NCI-H524 (cell line): Measurements from ENCODE around the gene SAMD5.
"Not testable (repeated sequence)": the region's sequence is repeated elsewhere in the genome, so short reads cannot be mapped to it uniquely, and the experiment has no call there.

ENCODE experiments used
- DNase-seq, 2 experiments: peaks; one replicate each; lab custom pipeline; 2025; lab: John Stamatoyannopoulos, UW

SAMD5 gene

DNA sequence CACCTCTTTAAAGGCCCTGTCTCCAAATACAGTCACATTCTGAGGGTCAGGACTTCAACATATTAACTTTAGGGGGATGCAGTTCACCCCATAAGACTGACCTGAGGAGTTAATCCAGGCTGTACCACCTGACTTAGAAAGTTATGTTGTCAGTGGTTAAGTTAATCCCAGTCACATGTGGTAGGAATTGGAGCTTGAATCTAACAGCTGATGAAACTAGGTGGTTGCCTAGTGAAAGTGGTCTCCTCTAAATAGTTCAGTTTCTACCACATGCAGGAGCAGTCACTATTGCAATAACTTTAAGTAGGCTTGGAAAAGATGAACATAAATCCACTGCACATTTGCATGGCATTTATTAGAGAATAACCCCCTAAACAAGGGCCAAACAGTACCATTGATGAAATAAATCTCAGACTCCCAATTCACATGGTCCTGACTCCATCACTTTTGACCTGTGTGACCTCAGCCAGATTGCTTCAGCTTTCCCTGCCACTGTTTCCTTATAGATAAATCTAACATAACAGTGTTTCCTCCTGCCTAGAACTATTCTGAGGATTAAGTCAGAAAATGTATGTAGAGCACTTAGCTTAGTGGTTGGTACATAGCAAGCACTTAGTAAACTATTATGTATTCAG is 20.1 kb downstream of the SAMD5 start:
- DNase-seq, result peak in 1 of 2 experiments; percentile 23

DNA sequence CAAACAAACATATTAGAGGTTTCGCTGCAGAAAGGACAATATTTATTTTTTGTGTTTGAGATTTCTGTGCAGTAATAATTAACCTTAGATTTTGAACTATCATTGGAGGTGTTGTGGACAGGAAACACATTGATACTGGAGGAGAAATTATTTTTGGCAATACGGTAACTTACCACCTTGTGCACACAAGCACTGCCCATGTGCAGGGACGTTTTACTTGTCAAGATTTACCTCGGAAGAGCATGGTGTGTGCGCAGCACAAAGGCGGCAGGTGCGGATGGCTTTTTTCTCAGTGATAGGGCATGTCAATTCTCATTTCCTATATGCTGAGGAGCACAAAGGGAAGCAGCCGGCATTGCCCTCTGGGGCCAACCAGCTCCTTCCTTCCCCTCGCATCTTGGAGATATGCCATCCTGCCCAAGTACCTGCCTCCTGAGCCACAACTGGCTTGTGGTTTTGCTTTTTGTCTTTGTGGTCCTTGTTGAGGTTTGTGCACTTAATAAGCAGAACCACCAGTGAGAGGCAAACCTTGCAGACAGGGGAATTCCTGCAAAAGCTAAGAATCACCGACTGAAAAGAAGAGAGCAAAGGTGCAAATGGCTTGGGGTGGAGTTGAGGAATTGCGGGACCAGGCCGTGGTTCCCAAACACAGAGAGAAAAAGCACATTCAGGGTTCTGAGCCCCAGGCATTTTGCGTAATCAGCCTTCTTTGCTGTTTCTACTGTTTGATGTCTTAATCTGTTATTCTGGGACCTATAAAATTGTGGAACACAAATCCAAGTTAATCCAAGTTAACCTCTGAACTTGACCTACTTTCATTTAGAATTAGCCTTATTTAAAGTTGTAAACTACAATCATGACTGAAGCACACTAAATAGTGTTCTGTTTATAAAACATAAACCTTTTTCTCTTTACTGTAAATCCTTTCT is 21.9 kb downstream of the SAMD5 start:
- DNase-seq, result no peak

DNA sequence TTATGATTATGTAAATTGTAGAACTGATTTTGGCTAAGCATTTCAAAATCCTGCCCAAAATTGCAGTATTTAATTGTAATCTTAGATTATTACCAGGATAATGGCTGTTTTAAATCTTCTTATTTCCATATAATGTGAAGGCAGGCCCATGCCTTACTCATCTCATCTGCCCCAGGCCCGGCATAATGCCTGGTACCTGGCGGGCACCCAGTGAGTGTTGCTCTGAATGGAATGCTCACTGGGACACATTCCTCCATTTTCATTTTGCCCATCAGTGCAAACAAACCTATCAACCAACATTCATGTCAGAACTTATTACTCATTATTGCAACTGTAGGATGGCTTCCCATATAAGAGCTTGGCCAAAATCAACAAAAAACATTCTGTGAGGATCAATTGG is 22.8 kb downstream of the SAMD5 start:
- no peak for DNase-seq

DNA sequence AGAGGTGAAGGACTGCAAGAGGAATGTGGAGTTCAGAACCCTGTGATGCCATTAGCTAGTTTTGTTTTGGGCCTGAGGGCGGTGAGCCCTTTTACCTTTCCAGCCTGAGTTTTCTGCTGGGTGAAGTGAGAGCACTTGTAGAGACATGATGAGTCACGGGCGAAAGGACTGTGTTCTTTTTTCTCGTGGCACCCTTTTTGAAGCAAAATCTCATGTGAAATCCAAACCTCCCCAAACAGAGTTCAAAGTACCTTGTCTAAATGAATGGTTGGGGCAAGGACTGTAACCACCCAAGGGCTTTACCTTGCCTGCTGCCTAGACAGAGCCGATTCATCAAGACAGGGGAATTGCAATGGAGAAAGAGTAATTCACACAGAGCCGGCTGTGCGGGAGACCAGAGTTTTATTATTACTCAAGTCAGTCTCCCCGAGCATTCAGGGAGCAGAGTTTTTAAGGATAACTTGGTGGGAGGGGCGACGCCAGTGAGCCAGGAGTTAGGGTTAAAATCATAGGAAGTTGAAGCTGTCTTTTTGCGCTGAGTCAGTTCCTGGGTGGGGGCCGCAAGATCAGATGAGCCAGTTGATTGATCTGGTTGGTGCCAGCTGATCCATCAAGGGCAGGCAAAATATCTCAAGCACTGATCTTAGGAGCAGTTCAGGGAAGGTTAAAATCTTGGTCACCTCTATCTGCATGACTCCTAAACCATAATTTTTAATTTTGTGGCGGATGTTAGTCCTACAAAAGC is 25.8 kb downstream of the SAMD5 start:
- DNase-seq, result no peak

DNA sequence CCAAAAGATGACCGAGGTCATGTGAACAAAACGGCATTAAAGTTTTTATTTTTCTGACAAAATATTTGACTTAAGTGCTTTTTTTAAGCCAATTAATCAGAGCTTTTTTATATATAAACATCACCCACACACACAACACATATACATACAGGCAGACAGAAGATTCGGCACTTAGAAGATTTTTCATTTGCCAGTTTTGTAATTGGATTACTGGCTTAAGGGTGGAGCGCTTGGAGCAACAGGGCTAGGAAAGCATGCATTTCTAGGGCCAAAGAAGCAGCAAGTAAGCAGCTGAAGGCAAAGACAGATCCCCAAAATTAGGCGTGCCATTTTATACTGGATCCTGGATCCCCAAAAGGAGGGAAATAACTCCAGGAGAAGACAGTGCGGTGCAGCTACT is 30.3 kb downstream of the SAMD5 start:
- peak; percentile 73 to 89 for DNase-seq

DNA sequence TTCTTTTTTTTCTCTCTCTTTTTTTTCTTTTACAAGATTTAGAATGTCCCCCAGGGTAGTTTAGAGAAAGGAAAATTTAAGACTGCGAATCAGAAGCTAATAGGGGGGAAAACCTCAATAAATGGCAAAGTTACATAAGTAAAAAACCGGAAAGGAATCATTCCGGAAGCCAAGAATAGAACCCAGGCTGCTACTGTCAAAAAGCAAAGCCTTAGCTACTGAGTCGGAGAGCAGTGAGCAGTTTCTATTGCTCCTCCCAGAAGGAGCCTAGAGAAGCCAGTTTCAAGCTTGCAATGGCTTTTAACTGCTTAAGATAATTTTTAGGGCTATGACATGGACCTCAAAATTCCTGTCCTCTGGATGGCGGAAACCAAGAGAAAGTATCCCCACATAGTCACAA is 31.6 kb downstream of the SAMD5 start:
- DNase-seq, result no peak

DNA sequence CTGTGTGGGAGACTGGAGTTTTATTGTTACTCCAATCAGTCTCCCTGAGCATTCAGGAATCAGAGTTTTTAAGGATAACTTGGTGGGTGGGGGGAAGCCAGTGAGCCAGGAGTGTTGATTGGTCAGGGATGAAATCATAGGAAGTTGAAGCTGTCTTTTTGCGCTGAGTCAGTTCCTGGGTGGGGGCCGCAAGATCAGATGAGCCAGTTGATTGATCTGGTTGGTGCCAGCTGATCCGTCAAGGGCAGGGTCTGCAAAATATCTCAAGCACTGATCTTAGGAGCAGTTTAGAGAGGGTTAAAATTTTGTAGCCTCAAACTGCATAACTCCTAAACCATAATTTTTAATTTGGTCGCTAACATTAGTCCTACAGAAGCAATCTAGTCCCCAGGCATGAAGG is 33.9 kb downstream of the SAMD5 start:
- DNase-seq, result not testable (repeated sequence)

DNA sequence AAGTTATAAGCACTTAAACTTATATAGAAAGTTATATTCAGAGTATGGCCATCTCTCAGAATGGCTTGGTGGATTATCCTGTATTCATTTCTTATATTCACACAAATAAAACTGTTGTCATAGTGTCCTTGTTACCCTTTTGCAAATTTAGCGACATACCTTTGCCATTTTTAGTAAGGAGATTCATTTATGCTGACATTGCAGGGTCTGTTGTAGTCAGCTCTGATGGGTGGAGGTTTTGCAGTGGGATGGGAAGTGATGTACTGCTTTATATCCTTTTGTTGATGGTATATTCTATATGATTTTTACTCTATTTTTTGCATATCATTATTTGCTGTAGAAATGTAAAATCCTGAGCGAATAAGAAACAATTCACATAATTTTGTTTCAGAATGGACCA is 35.9 kb downstream of the SAMD5 start:
- no peak for DNase-seq

DNA sequence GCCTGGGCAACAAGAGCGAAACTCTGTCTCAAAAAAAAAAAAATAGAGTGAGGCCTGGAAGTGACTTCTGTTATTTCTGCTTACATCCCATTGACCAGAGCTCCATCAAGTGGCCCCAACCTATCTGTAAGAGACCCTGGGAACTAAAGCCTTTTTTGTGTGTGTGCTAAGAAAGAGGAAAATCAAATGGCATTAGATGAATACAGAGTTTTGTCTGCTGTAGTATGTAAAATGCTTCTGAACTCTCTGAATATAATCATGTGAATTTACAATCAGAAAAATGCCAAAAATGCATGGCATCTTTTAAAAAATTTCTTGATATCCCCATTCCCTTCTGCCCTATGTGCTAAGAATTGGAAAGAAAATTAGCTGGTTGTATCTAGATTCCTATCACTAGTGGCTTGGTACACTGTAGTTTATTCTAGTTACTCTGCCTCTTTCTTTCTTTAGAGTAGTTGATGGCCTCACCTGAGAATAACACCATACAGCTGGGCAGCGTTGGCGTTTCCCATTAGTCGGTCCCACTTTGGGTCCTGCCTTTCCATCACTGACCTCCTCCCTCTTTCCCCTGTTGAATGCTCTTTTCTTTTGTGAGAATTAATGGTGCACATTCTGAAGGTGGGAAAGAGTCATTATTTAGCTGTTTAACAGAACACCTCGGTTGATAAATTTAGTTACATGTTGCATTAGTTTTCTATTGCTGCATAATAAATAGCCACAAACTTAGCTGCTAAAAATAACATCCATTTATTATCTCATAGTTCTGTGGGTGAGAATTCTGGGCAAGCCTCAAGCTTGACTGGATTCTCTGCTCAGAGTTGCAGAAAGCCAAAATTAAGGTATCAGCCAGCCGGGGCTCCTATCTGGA is 38.2 kb downstream of the SAMD5 start:
- DNase-seq, result no peak

DNA sequence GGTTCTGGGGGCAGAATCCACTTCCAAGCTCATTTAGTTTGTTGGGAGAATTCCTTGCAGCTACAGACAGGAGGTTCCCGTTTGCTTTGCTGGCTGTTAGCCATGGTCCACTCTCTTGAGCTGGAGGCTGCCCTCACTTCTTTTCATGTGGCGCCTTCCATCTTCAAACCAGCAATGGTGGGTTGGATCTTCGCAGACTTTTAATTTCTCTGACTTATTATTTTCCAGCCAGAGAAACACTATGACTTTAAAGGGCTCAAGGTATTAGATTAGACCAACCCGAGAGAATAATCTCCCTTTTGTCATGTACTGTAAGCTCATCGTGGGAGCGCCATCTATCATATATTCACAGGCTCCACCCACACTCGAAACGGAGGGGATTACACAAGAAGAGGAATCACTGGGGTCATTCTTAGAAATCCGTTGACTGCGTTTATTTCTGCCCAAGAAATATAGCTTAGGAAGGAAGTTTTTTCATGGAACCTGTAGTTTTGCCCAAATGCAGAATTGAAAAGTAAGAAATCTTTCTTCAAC is 38.9 kb downstream of the SAMD5 start:
- peak in 1 of 2 experiments; percentile 24 for DNase-seq

DNA sequence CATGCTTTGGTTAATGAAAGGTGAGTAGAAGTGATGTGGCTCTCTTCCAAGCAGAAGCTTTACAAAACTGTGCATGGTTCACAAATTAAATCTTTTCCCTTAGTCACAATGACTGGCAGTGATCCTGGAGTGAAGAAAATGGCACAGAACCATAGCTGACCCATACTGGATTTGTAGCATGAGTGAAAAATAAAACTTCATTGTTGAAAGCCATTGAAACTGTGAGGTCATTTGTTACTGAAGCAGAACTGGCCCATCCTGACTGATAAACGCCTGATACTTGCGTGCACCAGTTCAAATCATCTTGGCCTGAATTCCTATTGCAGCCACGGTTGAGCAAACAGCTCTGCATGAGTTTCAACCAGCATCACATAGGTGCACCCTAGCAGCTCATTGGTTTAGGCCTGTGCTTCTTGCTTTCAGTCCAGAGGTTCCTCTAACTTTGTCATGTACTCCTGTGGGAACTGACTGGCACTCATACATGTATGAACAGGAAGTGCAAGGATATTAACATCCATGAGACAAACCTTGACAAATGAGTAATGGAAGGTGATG is 40.5 kb downstream of the SAMD5 start:
- DNase-seq, result no peak

DNA sequence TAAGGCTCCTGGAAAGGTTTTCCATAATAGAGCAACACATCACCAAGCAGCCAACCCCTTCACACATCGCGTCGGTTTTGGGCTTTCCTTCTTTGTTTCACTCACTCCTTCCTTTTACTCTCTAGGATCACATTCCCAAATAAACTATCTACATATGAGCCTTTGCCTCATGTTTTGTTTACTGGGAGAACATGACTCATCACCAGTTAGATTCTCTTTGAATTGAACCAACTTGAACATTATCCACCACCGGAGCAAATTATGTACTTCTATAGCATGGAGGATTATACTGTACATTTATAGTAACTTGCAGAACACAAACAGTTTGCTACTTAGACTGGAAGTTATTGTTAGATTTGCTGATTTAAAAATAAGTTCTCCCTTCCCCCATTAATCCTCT is 41.0 kb downstream of the SAMD5 start:
- DNase-seq, result no peak

DNA sequence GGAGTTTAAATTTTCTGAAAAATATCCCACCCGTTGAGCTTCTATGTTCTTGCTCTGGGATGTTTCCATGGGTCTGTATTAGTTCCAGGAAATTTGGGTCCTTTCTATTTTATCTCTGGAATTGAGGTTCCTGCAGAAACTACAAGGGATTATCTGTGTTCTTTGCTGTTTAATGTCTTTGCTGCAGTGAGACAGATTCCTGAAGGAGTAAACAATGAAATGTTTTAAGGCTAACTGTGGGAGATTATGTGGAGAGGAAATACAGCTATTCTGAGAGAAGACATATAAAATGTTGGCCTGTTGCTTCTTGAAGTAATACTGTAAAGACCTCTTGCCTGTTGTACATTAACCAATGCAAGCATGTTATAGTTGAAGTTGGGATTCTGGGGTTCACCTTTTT is 43.5 kb downstream of the SAMD5 start:
- DNase-seq, result no peak

DNA sequence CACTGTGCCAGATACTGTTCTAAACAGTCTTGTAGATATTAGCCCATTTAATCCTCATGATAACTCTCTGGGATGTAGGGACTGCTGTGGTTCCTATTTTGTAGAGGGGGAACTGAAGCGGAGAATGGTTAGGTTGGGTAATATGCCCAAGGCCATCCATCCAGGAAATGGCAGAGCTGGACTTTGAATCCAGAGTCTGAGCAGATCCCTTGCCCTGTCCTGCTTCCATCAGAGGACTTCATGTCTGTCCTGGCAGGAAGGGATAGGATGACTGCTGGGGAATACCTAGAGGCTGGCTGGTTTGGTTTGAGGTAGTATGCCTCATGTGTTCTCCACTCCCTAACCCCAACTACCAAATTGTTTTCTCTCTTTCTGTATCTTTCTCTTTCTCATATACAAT is 44.6 kb downstream of the SAMD5 start:
- no peak for DNase-seq

DNA sequence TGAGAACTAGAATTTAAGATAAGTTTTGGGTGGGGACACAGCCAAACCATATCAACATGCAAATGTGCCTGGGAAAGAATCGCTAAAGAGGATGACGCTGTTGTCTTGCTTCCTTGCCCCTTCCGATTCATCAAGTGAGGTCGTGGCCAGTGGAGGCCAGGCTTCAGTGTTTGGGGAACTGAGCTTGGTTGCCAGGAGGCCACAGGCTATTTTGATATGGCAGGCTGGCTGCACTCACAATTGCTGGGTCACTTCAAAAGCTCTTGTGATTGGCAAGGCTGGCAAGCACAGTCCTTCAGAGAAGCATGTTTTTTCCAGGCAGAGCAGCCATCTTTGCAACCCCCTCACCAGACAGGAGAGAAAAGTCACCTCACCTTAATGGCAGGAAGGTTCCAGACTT is 45.8 kb downstream of the SAMD5 start:
- DNase-seq, result no peak

DNA sequence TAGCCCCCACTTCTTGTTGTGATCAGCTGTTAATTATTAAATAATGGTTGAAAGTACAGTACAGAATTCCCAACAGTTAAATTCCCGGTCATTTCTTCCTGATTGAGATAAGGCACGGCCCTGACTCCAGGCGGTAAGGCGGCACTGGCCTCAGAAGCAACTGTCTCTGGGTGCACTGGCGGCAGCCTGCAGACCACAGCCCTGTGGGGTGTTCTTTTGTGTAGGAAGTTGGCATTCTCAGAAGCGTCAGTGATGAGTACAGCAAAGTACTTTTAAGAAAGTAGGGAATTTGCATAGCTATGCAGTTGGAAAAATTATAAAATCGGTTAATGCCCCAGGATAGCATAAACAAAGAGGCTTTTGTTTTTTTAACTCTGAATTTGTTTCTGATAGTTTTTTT is 50.5 kb downstream of the SAMD5 start:
- DNase-seq, result no peak

DNA sequence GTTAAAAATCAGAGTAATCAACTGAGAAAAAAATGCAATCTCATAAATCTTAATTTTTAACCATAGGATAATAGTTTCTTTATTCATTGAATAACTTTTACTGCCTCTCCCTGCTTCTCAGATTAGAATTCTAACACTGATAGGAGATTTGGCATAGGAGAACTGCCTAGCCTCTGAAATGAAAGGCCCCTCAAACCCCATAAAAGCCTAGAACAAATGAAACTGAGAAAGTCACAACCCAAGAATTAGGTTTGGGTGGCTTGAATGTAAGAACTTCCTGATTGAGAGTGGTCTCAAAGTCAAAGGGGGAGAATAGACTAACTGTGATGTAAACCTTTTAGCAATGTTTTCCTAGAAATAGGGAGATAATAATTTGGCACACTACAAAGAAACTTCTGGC is 52.2 kb downstream of the SAMD5 start:
- DNase-seq, result no peak

DNA sequence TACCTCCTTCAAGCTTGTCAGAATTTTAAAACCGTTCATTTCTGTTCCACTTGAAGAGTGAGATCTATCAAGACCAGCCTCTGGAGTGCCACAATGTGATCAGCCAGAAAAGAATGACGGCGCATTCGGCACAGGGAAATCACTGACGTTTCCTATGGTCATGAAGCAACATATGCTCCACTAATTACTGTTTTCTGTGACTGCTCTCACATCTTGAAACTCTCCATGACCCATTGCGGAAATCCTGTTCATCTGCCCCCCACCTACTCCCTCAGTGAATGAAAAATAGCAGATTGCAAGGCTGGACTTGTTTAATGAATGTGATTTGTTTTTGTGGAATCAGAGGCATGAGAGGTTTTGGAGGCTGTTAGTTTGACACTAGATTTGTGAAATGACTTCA is 53.2 kb downstream of the SAMD5 start:
- DNase-seq, result peak; percentile 94 to 96

DNA sequence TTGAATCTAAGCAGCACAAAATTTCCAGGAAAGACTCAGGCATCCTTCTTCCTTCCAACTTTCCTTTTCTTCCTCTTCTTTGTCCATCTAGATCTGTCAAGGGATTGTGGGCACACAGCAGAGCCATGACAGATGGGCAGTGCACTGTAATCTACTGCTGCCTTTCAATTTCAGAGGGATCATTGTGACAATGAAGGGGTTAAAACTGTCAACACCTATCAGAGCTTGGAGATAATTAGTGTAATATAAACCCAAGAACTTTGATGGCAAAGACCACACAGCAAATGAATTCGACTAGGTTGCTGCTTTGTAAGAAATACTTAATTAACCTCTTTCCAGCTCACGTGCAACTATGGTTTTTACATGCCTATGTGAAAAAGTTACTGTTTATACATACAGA is 55.0 kb downstream of the SAMD5 start:
- DNase-seq, result peak; percentile 44 to 86

DNA sequence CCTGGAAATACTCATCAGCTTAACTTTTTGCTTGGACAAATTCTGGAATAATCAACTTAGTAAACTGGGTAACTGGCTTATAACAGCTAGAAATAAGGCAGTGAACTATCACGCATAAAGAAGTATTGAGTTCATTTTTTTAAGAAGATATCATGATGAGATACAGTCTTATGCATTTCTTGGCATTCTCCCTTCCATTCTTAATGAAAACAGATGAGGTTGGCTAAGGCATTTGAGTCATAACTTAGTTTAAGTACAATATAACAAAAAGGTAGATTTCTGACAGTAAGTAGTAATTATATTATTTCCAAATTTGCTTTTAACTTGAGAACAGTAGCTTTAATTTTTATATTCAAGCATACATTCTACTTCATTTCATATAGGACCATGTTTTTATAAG is 56.1 kb downstream of the SAMD5 start:
- DNase-seq, result no peak

DNA sequence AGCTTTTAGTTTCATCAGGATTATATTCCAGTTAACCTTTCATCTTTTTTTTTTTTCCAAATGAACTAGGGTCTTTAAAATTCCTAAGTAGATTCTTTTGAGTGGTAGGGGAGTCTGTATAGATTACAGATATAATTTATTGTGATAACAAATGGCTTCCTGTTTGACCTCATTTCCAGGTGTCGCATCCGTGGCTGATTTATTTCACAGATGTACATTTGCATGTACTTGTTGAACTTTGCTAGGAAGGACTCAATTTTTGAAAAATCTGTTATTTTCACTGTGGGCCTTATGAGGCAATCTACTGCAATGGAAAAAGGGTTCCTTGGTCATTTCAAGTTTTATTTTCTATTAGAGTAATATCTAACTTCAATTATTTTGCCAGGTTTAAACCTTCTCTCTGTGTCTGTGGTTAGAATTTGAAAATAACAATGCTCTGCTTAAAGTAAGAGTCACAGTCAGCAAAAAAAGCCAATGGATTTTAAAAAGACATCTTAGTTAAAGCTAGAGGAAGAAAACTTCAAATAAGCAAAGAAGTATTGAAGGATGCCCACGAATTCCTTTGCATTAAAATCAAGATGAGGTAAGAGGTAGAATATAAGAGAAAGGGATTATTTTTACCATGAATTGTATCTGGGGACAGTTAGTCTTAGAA is 57.9 kb downstream of the SAMD5 start:
- DNase-seq, result no peak
